ENCODE measurements around the gene IL20RA.

- no peak for TF ChIP-seq CTCF (optimal IDR thresholded peaks at IDR 0.05 in 1 of 3, IDR thresholded peaks at IDR 0.05 in 1 of 3, conservative IDR thresholded peaks at IDR 0.05 in 1 of 3; ENCODE audit: extremely low read depth in 1 of 3, insufficient read depth in 2 of 3, low read length in 3 of 3)
- no peak for TF ChIP-seq EZH2 (IDR thresholded peaks at IDR 0.05; ENCODE audit: low read length)
Observed at GRCh38 chr6:136990242-136990578, 54.6 kb downstream of the IL20RA start.
